Nephron (organoid): Measurements from ENCODE around the gene SNCAIP.

ENCODE experiments used
- H3K27ac Mint-ChIP-seq, 3 experiments: 2 replicates each; pipeline ENCODE4 v1.8.0; 2020; ENCODE audit warnings: mixed read lengths in 3 of 3, mild to moderate bottlenecking in 2 of 3, moderate library complexity in 1 of 3
- H3K27me3 Mint-ChIP-seq: 2 replicates; pipeline ENCODE4 v1.8.0; 2021; ENCODE audit warnings: low read depth, mild to moderate bottlenecking, moderate library complexity, mixed read lengths
- H3K36me3 Mint-ChIP-seq: 2 replicates; pipeline ENCODE4 v1.8.0; 2020; ENCODE audit warnings: low read depth, mixed read lengths
- H3K4me1 Mint-ChIP-seq: 2 replicates; pipeline ENCODE4 v1.8.0; 2020; ENCODE audit warnings: mixed read lengths
- H3K4me3 Mint-ChIP-seq, 3 experiments: 2 replicates each; pipeline ENCODE4 v1.8.0; 2020; ENCODE audit warnings: mild to moderate bottlenecking in 3 of 3, mixed read lengths in 3 of 3, moderate library complexity in 2 of 3
- H3K9me3 Mint-ChIP-seq: 2 replicates; pipeline ENCODE4 v1.8.0; 2020; ENCODE audit warnings: mixed read lengths
- TF ChIP-seq, protein P1 (sequence below), 3 experiments: fragments of 200-600 bp; sonication (generic); IDR thresholded peaks; one replicate each; pipeline ENCODE4 v1.5.0; 2021; ENCODE audit warnings: antibody characterized with exemption in 3 of 3; ENCODE audit not compliant: unreplicated experiment in 3 of 3

Gene SNCAIP

DNA sequence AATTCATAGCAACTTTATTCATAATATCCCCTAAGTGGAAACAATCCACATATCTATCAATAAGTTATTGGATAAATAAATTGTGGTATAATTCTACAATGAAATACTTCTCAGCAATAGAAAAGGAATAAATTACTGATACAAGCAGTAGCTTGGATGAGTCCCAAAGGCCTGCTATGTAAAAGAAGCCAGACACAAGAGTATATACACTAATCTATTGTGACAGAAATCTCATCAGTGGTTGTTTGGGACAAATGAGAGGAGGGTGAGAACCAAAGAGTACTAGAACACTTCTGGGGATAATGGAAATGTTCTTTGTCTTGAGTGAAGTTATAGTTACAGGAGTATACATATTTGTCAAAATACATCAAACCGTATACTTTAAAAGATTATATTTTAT is 119.3 kb downstream of the SNCAIP start:
- H3K4me1 Mint-ChIP-seq, result peaks cover 5% of the 10 kb centered on the region
- TF ChIP-seq, protein P1, sequence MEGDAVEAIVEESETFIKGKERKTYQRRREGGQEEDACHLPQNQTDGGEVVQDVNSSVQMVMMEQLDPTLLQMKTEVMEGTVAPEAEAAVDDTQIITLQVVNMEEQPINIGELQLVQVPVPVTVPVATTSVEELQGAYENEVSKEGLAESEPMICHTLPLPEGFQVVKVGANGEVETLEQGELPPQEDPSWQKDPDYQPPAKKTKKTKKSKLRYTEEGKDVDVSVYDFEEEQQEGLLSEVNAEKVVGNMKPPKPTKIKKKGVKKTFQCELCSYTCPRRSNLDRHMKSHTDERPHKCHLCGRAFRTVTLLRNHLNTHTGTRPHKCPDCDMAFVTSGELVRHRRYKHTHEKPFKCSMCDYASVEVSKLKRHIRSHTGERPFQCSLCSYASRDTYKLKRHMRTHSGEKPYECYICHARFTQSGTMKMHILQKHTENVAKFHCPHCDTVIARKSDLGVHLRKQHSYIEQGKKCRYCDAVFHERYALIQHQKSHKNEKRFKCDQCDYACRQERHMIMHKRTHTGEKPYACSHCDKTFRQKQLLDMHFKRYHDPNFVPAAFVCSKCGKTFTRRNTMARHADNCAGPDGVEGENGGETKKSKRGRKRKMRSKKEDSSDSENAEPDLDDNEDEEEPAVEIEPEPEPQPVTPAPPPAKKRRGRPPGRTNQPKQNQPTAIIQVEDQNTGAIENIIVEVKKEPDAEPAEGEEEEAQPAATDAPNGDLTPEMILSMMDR (IDR thresholded peaks at IDR 0.05; ENCODE audit: unreplicated experiment in 3 of 3), result no peak
- peaks cover 71% of the 10 kb centered on the region for H3K36me3 Mint-ChIP-seq
- peaks cover 7% of the 10 kb centered on the region for H3K9me3 Mint-ChIP-seq
- H3K27me3 Mint-ChIP-seq, result no peaks in the 10 kb centered on the region
- H3K4me3 Mint-ChIP-seq, result no peak overlapping the region
- H3K27ac Mint-ChIP-seq, result no peak overlapping the region

DNA sequence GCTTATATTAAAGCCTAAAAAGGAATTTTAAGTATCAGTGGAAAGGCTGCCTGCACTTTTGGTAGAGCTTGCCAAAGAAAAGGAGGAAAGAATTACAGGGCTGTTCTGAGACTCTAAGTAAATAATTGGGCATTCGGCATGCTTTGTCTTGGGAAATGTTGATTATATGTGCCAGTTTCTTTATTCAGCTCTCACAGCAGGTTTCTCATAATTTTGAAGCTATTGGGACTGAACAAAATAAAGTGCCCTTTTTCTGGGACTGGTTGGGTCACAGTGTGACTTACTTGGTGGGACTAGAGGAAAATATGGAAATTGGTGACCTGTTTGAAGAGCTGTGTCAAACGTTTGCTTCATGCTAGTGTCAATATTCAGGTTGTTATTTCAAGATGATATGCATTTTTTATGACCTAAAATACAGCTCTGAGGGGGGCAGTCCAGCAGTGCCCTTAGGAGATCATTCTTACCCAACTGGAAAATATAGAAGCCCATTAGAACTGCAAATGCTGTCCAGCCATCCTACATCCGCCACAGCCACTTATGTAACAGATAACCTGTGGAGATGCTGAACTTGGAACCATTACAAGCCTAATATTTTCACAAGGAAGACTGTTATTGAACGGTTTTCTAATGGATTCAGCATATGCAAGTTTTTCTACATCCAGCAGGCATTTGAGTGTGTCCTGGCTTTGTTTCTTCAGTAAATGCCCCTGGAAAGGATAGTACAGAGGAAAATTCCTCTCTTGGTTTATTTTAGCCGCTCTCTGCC is 122.4 kb downstream of the SNCAIP start:
- Mint-ChIP-seq H3K27me3 (no peaks in the 10 kb centered on the region), H3K36me3 (peaks cover 63% of the 10 kb centered on the region), H3K9me3 (no peaks in the 10 kb centered on the region), H3K4me3 (no peak overlapping the region), H3K27ac (peak overlapping the region in 2 of 3 experiments; percentile 18 to 83), H3K4me1 (peaks cover 15% of the 10 kb centered on the region)
- TF ChIP-seq, protein P1 (IDR thresholded peaks at IDR 0.05; ENCODE audit: unreplicated experiment in 3 of 3), result no peak

DNA sequence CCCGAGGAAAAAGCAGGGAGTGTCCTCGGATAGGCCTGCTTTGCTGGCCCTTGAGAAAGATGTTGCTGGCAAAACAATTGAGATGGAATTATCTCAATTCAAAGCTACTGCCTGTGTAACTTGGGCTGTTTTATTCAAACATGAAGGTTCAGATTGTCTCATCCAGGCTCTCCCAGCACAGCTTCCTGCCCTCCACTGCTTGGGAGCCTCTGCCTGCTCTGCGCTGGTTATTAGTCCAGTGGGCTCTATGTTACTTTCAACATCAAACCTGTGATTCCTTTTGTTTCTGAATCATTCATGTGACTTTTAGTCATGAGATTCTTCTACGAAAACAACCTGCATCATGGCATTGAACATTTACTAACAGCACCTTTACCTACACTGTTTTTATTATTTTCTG is 123.2 kb downstream of the SNCAIP start:
- H3K9me3 Mint-ChIP-seq, result no peaks in the 10 kb centered on the region
- TF ChIP-seq, protein P1 (IDR thresholded peaks at IDR 0.05; ENCODE audit: unreplicated experiment in 3 of 3), result no peak

DNA sequence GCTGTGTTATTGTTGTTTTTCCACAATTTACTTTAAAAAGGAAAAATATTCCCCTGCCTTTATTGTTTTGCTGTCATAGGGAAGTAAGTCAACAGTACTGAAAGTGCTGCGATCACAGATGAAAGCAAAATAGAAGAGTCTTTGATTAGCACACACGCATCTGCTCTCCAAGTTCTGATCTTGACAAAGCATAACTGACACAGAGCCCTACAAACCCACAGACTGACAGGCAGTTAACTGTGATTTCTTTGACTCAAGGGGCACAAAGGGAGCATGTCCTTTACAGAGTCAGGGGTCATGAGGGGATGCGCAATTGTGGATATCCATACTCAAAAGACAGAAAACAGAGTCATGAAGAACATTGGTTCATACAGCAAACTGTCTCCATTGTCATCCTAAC is 123.7 kb downstream of the SNCAIP start:
- Mint-ChIP-seq H3K4me1 (peaks cover 16% of the 10 kb centered on the region), H3K27ac (peak overlapping the region in 2 of 3 experiments; percentile 18 to 57), H3K36me3 (peaks cover 61% of the 10 kb centered on the region), H3K4me3 (no peak overlapping the region), H3K27me3 (no peaks in the 10 kb centered on the region), H3K9me3 (no peaks in the 10 kb centered on the region)
- TF ChIP-seq, protein P1 (IDR thresholded peaks at IDR 0.05; ENCODE audit: unreplicated experiment in 3 of 3), result no peak

More for the DNA sequence above, 123.2 kb downstream of the SNCAIP start:
- H3K4me3 Mint-ChIP-seq, result no peak overlapping the region
- H3K27ac Mint-ChIP-seq, result peak overlapping the region in 2 of 3 experiments; percentile 18 to 83
- no peaks in the 10 kb centered on the region for H3K27me3 Mint-ChIP-seq
- peaks cover 16% of the 10 kb centered on the region for H3K4me1 Mint-ChIP-seq
- peaks cover 59% of the 10 kb centered on the region for H3K36me3 Mint-ChIP-seq

DNA sequence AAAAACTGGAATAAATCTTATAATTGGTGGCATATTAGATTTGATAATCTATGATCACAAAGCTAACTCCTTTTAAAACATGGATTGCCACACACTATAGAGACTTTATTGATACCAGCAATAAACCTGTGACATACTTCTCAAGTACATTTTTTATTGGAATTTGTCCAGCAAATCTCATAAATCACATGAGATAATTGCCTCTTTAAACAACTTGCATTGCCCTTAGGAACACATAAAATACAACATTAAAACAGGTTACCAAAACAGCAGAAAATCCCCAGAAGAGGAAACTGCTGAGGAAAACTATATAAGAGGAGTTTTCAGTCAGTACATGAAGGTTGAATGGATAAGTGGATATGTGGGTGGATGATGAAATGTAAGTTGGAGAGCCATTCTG is 124.6 kb downstream of the SNCAIP start:
- no peaks in the 10 kb centered on the region for H3K9me3 Mint-ChIP-seq
- no peaks in the 10 kb centered on the region for H3K27me3 Mint-ChIP-seq
- TF ChIP-seq, protein P1 (IDR thresholded peaks at IDR 0.05; ENCODE audit: unreplicated experiment in 3 of 3), result no peak
- H3K36me3 Mint-ChIP-seq, result peaks cover 62% of the 10 kb centered on the region
- peaks cover 16% of the 10 kb centered on the region for H3K4me1 Mint-ChIP-seq
- H3K4me3 Mint-ChIP-seq, result no peak overlapping the region
- H3K27ac Mint-ChIP-seq, result peak overlapping the region in 2 of 3 experiments; percentile 35 to 71

DNA sequence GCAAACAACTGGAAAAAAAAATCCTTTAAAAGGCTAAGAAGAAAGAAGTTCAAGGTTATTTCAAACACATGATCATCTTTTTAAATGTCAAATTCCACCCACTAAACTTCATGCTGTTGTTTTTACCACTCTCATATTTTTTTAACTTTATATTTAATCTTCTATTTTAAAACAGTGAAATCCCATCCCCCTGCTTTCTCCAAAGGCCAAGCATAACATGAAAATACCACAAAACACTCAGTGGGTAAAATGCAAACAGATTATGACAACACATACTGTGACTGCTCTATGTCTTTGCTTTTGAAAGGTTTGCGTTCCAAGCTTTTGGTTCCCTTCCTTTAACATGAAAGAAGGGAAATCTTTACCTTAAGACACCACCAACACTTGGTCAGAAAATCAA is 127.6 kb downstream of the SNCAIP start:
- Mint-ChIP-seq H3K9me3 (no peaks in the 10 kb centered on the region), H3K27ac (no peak overlapping the region), H3K4me3 (no peak overlapping the region), H3K4me1 (peaks cover 26% of the 10 kb centered on the region), H3K36me3 (peaks cover 62% of the 10 kb centered on the region), H3K27me3 (no peaks in the 10 kb centered on the region)
- TF ChIP-seq, protein P1 (IDR thresholded peaks at IDR 0.05; ENCODE audit: unreplicated experiment in 3 of 3), result no peak
